Measurements from ENCODE around the gene CGA. TPM values are rescaled to one million over a fixed set of nuclear protein-coding genes. Genes with fewer than 3 reads are reported as not detected.
"Not testable (repeated sequence)": the region's sequence is repeated elsewhere in the genome, so short reads cannot be mapped to it uniquely, and the experiment has no call there.

Gene CGA
- total RNA-seq (2021) (not detected in 2 replicates), Bru-seq, nascent RNA (not detected), BruChase-seq, experiment 1, labeled RNA remaining after a 2-hour chase (not detected), BruChase-seq, experiment 2, labeled RNA remaining after a 6-hour chase (not detected)
- long read RNA-seq = 0 reads

DNA sequence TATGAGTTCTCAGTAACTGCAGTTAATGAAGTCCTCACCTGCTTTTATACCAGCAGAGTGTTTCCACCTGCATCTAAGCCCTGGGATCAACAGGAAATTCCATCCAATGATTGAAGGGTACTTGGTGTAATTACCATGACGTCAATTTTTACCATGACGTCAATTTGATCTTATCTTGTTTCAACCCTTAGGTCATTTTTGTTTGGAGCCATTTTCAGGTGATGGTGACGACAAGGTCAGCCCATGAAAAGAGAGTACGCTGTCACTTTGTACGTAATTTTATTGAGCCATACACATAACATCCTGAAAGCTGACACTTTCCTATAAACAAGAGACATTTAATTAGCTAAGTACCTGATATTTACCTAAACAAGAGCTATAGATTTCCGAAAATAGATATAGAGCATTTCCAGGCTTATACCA is at the start of gene CGA:
CGA (minus strand) TSS at position 20 of the 423 bp plus-strand sequence. CDS start 6,906 bp downstream, outside the sequence.
- Histone ChIP-seq H3K27ac (ENCODE audit: low read depth, low read length, poor library complexity, severe bottlenecking) (no peak within 1 kb of the TSS), H3K4me1 (ENCODE audit: insufficient read depth, low read length, poor library complexity, severe bottlenecking) (no peaks in the 10 kb centered on the region), H3K4me3 (ENCODE audit: low read depth, low read length, poor library complexity, severe bottlenecking) (no peak within 1 kb of the TSS), H3K9me3 (ENCODE audit: low read depth, low read length, poor library complexity, severe bottlenecking) (no peaks in the 10 kb centered on the region), H3K27me3 (replicated peaks; ENCODE audit: insufficient read depth, low read depth, low read length, poor library complexity) (peaks cover 11% of the 10 kb centered on the region), H3K36me3 (ENCODE audit: insufficient read depth, low read length, poor library complexity, severe bottlenecking) (no peaks in the 10 kb centered on the region)
- ChIA-PET POLR2A (ENCODE audit: low non-redundant PET) (no interaction called here), CTCF (no interaction called here)
- intact Hi-C loops (cut with micrococcal nuclease; ENCODE audit: unreplicated experiment) = no loop called here
- no peak for DNase-seq (ENCODE audit: low spot score)
- no peak for TF ChIP-seq EZH2 (IDR thresholded peaks at IDR 0.05; ENCODE audit: borderline replicate concordance, low read depth, low read length, poor library complexity, severe bottlenecking)
- TF ChIP-seq, protein P1, sequence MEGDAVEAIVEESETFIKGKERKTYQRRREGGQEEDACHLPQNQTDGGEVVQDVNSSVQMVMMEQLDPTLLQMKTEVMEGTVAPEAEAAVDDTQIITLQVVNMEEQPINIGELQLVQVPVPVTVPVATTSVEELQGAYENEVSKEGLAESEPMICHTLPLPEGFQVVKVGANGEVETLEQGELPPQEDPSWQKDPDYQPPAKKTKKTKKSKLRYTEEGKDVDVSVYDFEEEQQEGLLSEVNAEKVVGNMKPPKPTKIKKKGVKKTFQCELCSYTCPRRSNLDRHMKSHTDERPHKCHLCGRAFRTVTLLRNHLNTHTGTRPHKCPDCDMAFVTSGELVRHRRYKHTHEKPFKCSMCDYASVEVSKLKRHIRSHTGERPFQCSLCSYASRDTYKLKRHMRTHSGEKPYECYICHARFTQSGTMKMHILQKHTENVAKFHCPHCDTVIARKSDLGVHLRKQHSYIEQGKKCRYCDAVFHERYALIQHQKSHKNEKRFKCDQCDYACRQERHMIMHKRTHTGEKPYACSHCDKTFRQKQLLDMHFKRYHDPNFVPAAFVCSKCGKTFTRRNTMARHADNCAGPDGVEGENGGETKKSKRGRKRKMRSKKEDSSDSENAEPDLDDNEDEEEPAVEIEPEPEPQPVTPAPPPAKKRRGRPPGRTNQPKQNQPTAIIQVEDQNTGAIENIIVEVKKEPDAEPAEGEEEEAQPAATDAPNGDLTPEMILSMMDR (conservative IDR thresholded peaks at IDR 0.05; ENCODE audit: low read depth, low read length) = no peak
- no TSS peak for BruUV-seq (replicated peaks)

DNA sequence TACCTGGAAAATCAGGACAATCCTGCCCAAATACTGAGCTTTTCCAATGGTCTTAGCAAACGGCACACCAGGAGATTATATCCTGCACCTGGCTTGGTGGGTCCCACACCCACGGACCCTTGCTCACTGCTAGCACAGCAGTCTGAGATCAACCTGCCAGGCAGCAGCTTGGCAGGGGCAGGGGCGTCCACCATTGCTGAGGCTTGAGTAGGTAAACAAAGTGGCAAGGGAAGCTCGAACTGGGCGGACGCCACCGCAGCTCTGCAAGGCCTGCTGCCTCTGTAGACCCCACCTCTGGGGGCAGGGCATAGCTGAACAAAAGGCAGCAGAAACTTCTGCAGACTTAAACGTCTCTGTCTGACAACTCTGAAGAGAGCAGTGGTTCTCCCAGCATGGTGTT is 45.0 kb upstream of the CGA start:
- DNase-seq (ENCODE audit: low spot score); H3K4me3 ChIP-seq (ENCODE audit: low read depth, low read length, poor library complexity, severe bottlenecking); H3K4me1 ChIP-seq (ENCODE audit: insufficient read depth, low read length, poor library complexity, severe bottlenecking); H3K27me3 ChIP-seq (replicated peaks; ENCODE audit: insufficient read depth, low read depth, low read length, poor library complexity); H3K27ac ChIP-seq (ENCODE audit: low read depth, low read length, poor library complexity, severe bottlenecking); POLR2A ChIA-PET (ENCODE audit: low non-redundant PET); BruUV-seq (replicated peaks); H3K9me3 ChIP-seq (ENCODE audit: low read depth, low read length, poor library complexity, severe bottlenecking); H3K36me3 ChIP-seq (ENCODE audit: insufficient read depth, low read length, poor library complexity, severe bottlenecking); CTCF ChIA-PET: not testable (repeated sequence)
- intact Hi-C loops (cut with micrococcal nuclease; ENCODE audit: unreplicated experiment) = loop anchor here (5.0 to 10.0 kb wide), 4 partner anchors 135 to 1732 kb away; no protein-coding TSS in a partner anchor

DNA sequence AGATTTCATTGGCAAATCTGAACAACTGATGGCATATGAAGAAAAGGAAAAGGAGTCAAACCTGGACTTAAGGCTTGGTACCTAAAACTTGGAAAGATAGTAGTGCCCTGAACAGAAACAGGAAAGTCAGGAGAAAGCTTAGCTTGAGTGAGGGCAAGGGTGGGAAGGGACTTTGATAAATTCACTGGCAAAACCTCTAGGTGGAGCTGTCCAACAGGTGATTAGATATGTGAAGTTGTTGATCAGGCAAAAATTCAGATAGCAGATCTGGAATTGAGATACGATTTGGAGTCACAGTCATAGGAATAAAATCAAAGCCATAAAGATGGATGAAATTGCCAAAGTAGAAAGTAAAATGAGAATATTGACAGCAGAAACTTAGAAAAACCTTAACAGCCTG is 44.3 kb upstream of the CGA start:
- Histone ChIP-seq H3K4me3 (ENCODE audit: low read depth, low read length, poor library complexity, severe bottlenecking) (no peak overlapping the region), H3K36me3 (ENCODE audit: insufficient read depth, low read length, poor library complexity, severe bottlenecking) (no peaks in the 10 kb centered on the region), H3K27ac (ENCODE audit: low read depth, low read length, poor library complexity, severe bottlenecking) (no peak overlapping the region), H3K9me3 (ENCODE audit: low read depth, low read length, poor library complexity, severe bottlenecking) (no peaks in the 10 kb centered on the region), H3K27me3 (replicated peaks; ENCODE audit: insufficient read depth, low read depth, low read length, poor library complexity) (peaks cover 4% of the 10 kb centered on the region), H3K4me1 (ENCODE audit: insufficient read depth, low read length, poor library complexity, severe bottlenecking) (no peaks in the 10 kb centered on the region)
- peak; percentile 71 for DNase-seq (ENCODE audit: low spot score)
- ChIA-PET CTCF (interaction anchor here (0.5 to 0.7 kb wide), 2 partner anchors 56 to 606 kb away, joined by 3 to 4 read pairs; no protein-coding TSS in a partner anchor), POLR2A (ENCODE audit: low non-redundant PET) (no interaction called here)
- no peak for TF ChIP-seq EZH2 (IDR thresholded peaks at IDR 0.05; ENCODE audit: borderline replicate concordance, low read depth, low read length, poor library complexity, severe bottlenecking)
- TF ChIP-seq, protein P1 (conservative IDR thresholded peaks at IDR 0.05; ENCODE audit: low read depth, low read length) = peak; percentile 73
- BruUV-seq (replicated peaks) = no TSS peak
- intact Hi-C loops (cut with micrococcal nuclease; ENCODE audit: unreplicated experiment) = loop anchor here (5.0 to 10.0 kb wide), 4 partner anchors 136 to 1733 kb away; no protein-coding TSS in a partner anchor

DNA sequence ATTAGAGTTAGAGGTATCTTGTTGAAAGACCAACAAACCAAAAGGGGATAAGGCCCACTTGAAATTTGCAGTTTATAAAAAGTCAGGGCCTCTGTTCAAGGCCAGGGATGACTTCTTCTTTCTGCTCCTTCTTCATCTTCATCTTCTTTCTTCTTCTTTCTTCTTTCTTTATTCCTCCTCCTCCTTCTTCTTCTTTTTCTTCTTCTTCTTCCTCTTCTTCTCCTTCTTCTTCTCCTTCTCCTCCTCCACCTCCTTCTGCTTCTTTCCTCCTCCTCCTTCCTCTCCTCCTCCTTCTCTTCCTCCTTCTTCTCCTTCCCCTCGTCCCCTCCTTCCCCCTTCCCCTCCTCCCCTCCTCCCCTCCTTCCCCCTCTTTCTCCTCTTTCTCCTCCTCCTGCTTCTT is 42.1 kb upstream of the CGA start:
- ChIA-PET CTCF (no interaction called here), POLR2A (ENCODE audit: low non-redundant PET) (no interaction called here)
- H3K27me3 ChIP-seq (replicated peaks; ENCODE audit: insufficient read depth, low read depth, low read length, poor library complexity) = peaks cover 4% of the 10 kb centered on the region
- H3K36me3 ChIP-seq (ENCODE audit: insufficient read depth, low read length, poor library complexity, severe bottlenecking) = no peaks in the 10 kb centered on the region
- BruUV-seq (replicated peaks) = no TSS peak
- intact Hi-C loops (cut with micrococcal nuclease; ENCODE audit: unreplicated experiment) = loop anchor here (5.0 to 10.0 kb wide), 4 partner anchors 138 to 1735 kb away; no protein-coding TSS in a partner anchor
- no peaks in the 10 kb centered on the region for H3K4me1 ChIP-seq (ENCODE audit: insufficient read depth, low read length, poor library complexity, severe bottlenecking)
- no peak overlapping the region for H3K27ac ChIP-seq (ENCODE audit: low read depth, low read length, poor library complexity, severe bottlenecking)
- H3K4me3 ChIP-seq (ENCODE audit: low read depth, low read length, poor library complexity, severe bottlenecking) = no peak overlapping the region
- no peak for DNase-seq (ENCODE audit: low spot score)
- TF ChIP-seq EZH2 (IDR thresholded peaks at IDR 0.05; ENCODE audit: borderline replicate concordance, low read depth, low read length, poor library complexity, severe bottlenecking) = no peak
- TF ChIP-seq, protein P1 (conservative IDR thresholded peaks at IDR 0.05; ENCODE audit: low read depth, low read length) = no peak
- no peaks in the 10 kb centered on the region for H3K9me3 ChIP-seq (ENCODE audit: low read depth, low read length, poor library complexity, severe bottlenecking)
